Keratinocyte (primary cell): ENCODE measurements around the gene CDH13. TPM values are rescaled to one million over a fixed set of nuclear protein-coding genes. Genes with fewer than 3 reads are reported as not detected.

Experiments
- DNase-seq: peaks from one replicate; pipeline ENCODE4 v3.0.0-alpha.2; 2011; ENCODE audit warnings: low read depth, missing footprints, low spot score
- FAIRE-seq: peaks from 2 replicates; lab custom pipeline; 2011; peaks lifted over from hg19 to GRCh38; lab: Jason Lieb, UNC
- H2AFZ ChIP-seq: 2 replicates; pipeline ENCODE4 v1.6.0; 2012; ENCODE audit warnings: low read length, control low read depth, inconsistent platforms; ENCODE audit not compliant: control insufficient read depth
- H3K27ac ChIP-seq: 2 replicates; pipeline ENCODE4 v1.5.1; 2011; ENCODE audit warnings: low read length; ENCODE audit not compliant: control insufficient read depth, insufficient read depth
- H3K27me3 ChIP-seq: 3 replicates; pipeline ENCODE4 v1.6.0; 2011; ENCODE audit warnings: low read length; ENCODE audit not compliant: control insufficient read depth, insufficient read depth; ENCODE audit errors: extremely low read depth
- H3K36me3 ChIP-seq, 2 experiments: 2 replicates in 1 of 2; 3 replicates in 1 of 2; pipeline ENCODE4 v1.5.1; 2011; ENCODE audit warnings: low read length in 2 of 2, mild to moderate bottlenecking in 1 of 2; ENCODE audit not compliant: control insufficient read depth in 2 of 2, insufficient read depth in 2 of 2; ENCODE audit errors: extremely low read depth in 1 of 2
- H3K4me1 ChIP-seq: 3 replicates; pipeline ENCODE4 v1.5.1; 2011; ENCODE audit warnings: low read length; ENCODE audit not compliant: control insufficient read depth, insufficient read depth; ENCODE audit errors: extremely low read depth
- H3K4me2 ChIP-seq: 3 replicates; pipeline ENCODE4 v1.6.0; 2011; ENCODE audit warnings: low read depth, low read length; ENCODE audit not compliant: control insufficient read depth, insufficient read depth; ENCODE audit errors: extremely low read depth
- H3K4me3 ChIP-seq, 3 experiments: fragments of 200-600 bp in 1 of 3; sonication (generic) in 1 of 3; 2 replicates in 2 of 3; 3 replicates in 1 of 3; pipeline ENCODE4 v1.5.1; 2011 to 2016; ENCODE audit warnings: low read length in 3 of 3, mild to moderate bottlenecking in 3 of 3, control low read depth in 2 of 3, inconsistent platforms in 1 of 3, low read depth in 1 of 3, mixed read lengths in 1 of 3, mixed run types in 1 of 3, moderate library complexity in 1 of 3; ENCODE audit not compliant: control insufficient read depth in 2 of 3, insufficient read depth in 2 of 3; ENCODE audit errors: extremely low read depth in 1 of 3
- H3K79me2 ChIP-seq: 2 replicates; pipeline ENCODE4 v1.6.0; 2012; ENCODE audit warnings: low read length; ENCODE audit not compliant: control insufficient read depth, insufficient read depth
- H3K9ac ChIP-seq: 3 replicates; pipeline ENCODE4 v1.6.0; 2011; ENCODE audit warnings: low read length; ENCODE audit not compliant: control insufficient read depth, insufficient read depth; ENCODE audit errors: extremely low read depth
- H3K9me1 ChIP-seq: 3 replicates; pipeline ENCODE4 v1.6.0; 2011; ENCODE audit warnings: low read length; ENCODE audit not compliant: control insufficient read depth, insufficient read depth; ENCODE audit errors: extremely low read depth
- H3K9me3 ChIP-seq: 2 replicates; pipeline ENCODE4 v1.5.1; 2012; ENCODE audit warnings: low read depth, low read length; ENCODE audit not compliant: control insufficient read depth
- H4K20me1 ChIP-seq: 3 replicates; pipeline ENCODE4 v1.6.0; 2011; ENCODE audit warnings: low read length; ENCODE audit not compliant: control insufficient read depth, insufficient read depth; ENCODE audit errors: extremely low read depth
- CTCF ChIP-seq, 3 experiments: IDR thresholded peaks in 1 of 3; conservative IDR thresholded peaks in 1 of 3; optimal IDR thresholded peaks in 1 of 3; 2 replicates in 2 of 3; 3 replicates in 1 of 3; pipeline versions ENCODE3 to v1.5.1; 2011; ENCODE audit warnings: low read length in 3 of 3, mild to moderate bottlenecking in 3 of 3, moderate library complexity in 2 of 3, control low read depth in 1 of 3, inconsistent platforms in 1 of 3; ENCODE audit not compliant: insufficient read depth in 2 of 3; ENCODE audit errors: extremely low read depth in 1 of 3
- EZH2 ChIP-seq: IDR thresholded peaks from one replicate; pipeline ENCODE4 v1.6.1; 2012; ENCODE audit warnings: inconsistent platforms, mild to moderate bottlenecking, low read length, moderate library complexity
- dilution Hi-C: fragments of 300-500 bp; cut with MboI; formaldehyde crosslinking; loops from one replicate; pipeline ENCODE4 v1.7.0; 2020; ENCODE audit warnings: low sequenced_read_pairs; ENCODE audit not compliant: extremely low pct_ligation_motif_present
- polyA plus RNA-seq, 5 experiments: library from polyadenylated mRNA; depleted of rRNA in 3 of 5; stranded (reverse) in 3 of 5; stranded (forward) in 1 of 5; unstranded in 1 of 5; fragments of >200 nt; gene quantifications; 1 replicate in 1 of 5; 2 replicates in 3 of 5; 3 replicates in 1 of 5; pipeline versions ENCODE4 v1.2.1 to v1.2.3, GENCODE V29; 2011 to 2012; ENCODE audit warnings: missing spikeins in 2 of 5, low read depth in 1 of 5, low replicate concordance in 1 of 5

Gene CDH13
- polyA plus RNA-seq, 1 donor (not counting 4 experiments of a cell fraction or from before 2014, with no cell fraction given) = 111 TPM

- H3K27ac ChIP-seq = no peak overlapping the region
- peaks cover 2% of the 10 kb centered on the region for H4K20me1 ChIP-seq
- dilution Hi-C loops = no loop called here
- no peaks in the 10 kb centered on the region for H3K27me3 ChIP-seq
- DNase-seq (peak; percentile 17), FAIRE-seq (peak; percentile 85)
- H3K9ac ChIP-seq = no peak overlapping the region
- H3K9me1 ChIP-seq = no peaks in the 10 kb centered on the region
- no peak overlapping the region for H3K4me2 ChIP-seq
- H2AFZ ChIP-seq = no peak overlapping the region
- H3K79me2 ChIP-seq = peaks cover 4% of the 10 kb centered on the region
- no peak overlapping the region for H3K4me3 ChIP-seq
- no peaks in the 10 kb centered on the region for H3K9me3 ChIP-seq
- peaks cover 7% of the 10 kb centered on the region for H3K4me1 ChIP-seq
- TF ChIP-seq CTCF (optimal IDR thresholded peaks at IDR 0.05 in 1 of 3, IDR thresholded peaks at IDR 0.05 in 1 of 3, conservative IDR thresholded peaks at IDR 0.05 in 1 of 3; ENCODE audit: extremely low read depth in 1 of 3, insufficient read depth in 2 of 3, low read length in 3 of 3) = no peak
- TF ChIP-seq EZH2 = no peak
- H3K36me3 ChIP-seq = no peaks in the 10 kb centered on the region
These were observed 208.9 kb downstream of the CDH13 start for GRCh38 chr16:82835487-82836155.

DNA sequence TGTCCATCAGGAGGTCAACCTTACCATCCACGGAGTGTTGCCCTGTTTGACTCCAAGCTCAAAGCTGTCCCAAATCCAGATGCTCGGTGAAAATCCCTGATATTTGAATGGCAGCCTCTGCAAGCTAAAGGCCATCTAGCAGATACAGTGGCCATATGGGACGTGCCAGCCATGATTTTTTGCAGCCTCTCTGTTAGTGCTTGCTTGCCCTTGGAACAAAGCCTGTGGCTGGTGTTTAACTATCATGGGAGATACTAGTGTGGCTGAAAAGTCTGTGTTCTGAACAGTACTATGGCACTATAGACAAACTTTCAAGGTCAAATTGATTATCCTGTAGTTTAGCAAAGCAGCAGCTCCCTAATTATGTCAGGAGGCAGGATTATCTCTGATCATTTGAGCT is 214.3 kb downstream of the CDH13 start:
- Histone ChIP-seq H4K20me1 (no peaks in the 10 kb centered on the region), H3K27me3 (no peaks in the 10 kb centered on the region), H3K36me3 (no peaks in the 10 kb centered on the region), H2AFZ (no peak overlapping the region), H3K9me1 (no peaks in the 10 kb centered on the region), H3K79me2 (no peaks in the 10 kb centered on the region), H3K4me2 (no peak overlapping the region), H3K9me3 (no peaks in the 10 kb centered on the region), H3K9ac (no peak overlapping the region), H3K4me3 (no peak overlapping the region), H3K27ac (no peak overlapping the region), H3K4me1 (no peaks in the 10 kb centered on the region)
- dilution Hi-C loops = no loop called here
- no peak for TF ChIP-seq CTCF (optimal IDR thresholded peaks at IDR 0.05 in 1 of 3, IDR thresholded peaks at IDR 0.05 in 1 of 3, conservative IDR thresholded peaks at IDR 0.05 in 1 of 3; ENCODE audit: extremely low read depth in 1 of 3, insufficient read depth in 2 of 3, low read length in 3 of 3)
- no peak for TF ChIP-seq EZH2
- DNase-seq (no peak), FAIRE-seq (no peak)
